DMS53 treated with DMSO at 0.1 percent for 48 hours (cell line): ENCODE results near the gene GCNT2.
"Not testable (repeated sequence)": the region's sequence is repeated elsewhere in the genome, so short reads cannot be mapped to it uniquely, and the experiment has no call there.

Source experiments
- DNase-seq: peaks from one replicate; lab custom pipeline; 2025; ENCODE audit not compliant: unreplicated experiment; lab: John Stamatoyannopoulos, UW

GCNT2 gene

GRCh38 chr6:10545482-10545881, 24.3 kb downstream of the GCNT2 start:
- no peak for DNase-seq

DNA sequence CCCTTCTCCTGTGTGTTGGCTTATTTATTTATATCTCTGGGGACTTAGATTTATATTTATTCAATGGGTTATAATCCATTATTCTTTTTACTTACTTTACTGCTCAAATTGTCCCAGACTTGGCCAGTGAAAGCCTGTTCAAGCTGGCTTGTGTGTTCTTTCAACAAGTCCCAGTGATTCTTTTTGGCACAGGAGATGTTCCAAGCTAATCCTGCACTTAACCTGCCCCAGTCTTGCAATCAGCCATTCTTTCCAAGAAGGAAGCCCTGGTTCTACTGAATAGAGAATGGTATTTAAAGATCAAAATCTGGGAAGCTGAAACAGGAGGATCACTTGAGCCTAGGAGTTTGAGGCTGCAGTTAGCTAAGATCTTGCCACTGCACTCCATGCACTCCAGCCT, 26.7 kb downstream of the GCNT2 start:
- no peak for DNase-seq

- DNase-seq = no peak
These were observed 29.6 kb downstream of the GCNT2 start for GRCh38 chr6:10550764-10551163.

- DNase-seq = no peak
These were observed 31.2 kb downstream of the GCNT2 start for GRCh38 chr6:10552270-10552810.

GRCh38 chr6:10553871-10554270, 32.7 kb downstream of the GCNT2 start:
- DNase-seq = no peak

- DNase-seq = no peak
These were observed 33.7 kb downstream of the GCNT2 start for GRCh38 chr6:10554826-10555225.

- no peak for DNase-seq
These were observed 34.6 kb downstream of the GCNT2 start for GRCh38 chr6:10555625-10556309.

DNA sequence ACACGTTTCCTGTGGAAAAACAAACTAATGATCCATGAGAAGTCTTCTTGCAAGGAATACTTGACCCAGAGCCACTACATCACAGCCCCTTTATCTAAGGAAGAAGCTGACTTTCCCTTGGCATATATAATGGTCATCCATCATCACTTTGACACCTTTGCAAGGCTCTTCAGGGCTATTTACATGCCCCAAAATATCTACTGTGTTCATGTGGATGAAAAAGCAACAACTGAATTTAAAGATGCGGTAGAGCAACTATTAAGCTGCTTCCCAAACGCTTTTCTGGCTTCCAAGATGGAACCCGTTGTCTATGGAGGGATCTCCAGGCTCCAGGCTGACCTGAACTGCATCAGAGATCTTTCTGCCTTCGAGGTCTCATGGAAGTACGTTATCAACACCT, 35.4 kb downstream of the GCNT2 start:
- no peak for DNase-seq

- DNase-seq = no peak
These were observed 35.8 kb downstream of the GCNT2 start for GRCh38 chr6:10556992-10557391.

DNA sequence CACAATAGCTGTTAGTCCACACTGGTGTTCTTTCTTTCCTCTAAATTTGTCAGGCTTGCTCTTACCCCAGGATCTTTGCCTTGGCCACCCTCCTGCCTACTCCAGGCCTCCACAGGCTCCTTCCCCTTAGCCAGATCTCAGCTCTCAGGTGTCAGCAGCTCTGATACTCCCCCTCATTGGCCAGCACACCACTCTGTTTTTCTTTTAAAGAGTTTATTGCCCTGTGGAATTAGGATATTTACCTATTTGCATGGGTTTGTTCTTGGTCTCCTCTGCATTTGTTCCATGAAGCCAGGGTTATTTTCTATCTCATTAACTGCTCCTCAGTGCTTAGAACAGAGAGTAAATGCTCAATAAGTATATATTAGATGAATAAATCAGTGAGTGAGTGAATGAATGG, 36.8 kb downstream of the GCNT2 start:
- no peak for DNase-seq

DNA sequence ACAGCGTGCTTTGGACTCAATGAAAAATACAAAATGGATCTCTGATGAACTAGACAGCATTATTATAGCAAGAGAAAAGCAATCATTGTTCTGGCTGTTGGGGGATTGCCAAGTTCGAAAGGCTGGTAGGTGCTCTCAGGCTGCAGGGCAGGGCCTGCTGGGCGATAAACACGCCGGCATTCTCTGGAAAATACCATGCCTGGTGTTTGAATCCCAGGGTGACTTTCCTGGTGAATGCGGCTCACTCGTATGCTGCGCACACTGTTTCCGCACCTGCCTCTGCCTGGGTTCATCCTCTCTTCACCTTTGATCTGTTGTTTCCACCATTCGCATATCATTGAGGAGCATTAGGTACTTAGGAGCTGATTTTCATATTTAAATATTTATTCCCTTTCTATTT, 37.4 kb downstream of the GCNT2 start:
- no peak for DNase-seq

DNA sequence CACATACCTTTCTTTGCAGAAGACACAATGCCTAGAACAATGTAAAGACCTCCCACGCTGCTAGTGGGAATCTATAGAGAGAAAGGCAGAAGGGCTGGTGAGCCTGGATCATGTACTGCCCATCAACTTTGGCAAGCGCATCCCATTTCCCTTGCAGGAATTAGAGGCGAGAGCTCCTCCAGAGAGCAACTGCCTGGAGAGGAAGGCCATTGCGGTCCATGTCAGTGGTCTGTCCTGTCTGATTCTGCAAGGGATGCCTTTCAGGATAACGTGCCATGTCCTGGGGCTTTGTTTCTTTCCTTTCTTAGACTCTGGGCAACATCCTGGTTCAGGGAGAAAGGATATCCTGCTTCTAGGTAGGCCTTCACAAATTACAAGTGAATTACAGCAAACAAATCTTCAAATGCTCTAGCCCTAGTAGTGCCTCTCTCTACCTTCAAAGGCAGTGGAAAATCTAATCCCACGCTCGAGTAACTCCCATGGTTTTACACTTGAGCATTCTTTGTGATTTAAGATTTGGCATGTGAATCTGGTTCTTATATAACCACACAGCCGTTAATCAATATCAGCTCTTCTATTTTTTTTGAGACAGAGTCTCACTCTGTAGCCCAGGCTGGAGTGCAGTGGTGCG, 38.5 kb downstream of the GCNT2 start:
- no peak for DNase-seq

DNA sequence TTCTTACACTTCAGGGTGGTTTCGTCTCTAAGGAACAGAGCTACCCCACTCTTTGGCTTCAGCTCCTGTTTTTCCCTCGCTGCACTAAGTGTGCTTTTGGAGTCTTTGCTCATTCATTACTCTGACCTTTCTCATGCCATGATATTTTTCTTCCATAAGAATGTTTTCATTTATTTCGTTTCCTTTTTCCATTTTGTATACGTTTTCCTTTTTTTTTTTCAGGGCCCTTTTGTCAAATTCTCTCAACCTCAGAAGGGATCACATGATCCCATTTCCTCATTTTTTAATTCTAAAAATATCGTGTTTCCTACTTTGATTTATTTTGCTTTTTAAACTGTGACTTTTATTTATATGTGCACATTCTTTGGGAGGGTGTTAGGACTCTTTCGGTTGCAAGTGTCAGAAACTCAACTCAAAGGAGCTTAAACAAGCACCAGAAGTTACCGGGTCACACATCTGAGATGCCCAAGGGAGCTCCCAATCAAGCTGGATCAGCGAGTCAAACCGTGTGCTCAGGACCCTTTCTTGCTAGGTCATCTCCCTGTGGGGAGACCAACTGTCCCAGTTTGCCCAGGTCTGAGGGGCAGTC, 40.6 kb downstream of the GCNT2 start:
- no peak for DNase-seq

GRCh38 chr6:10564975-10565673, 44.0 kb downstream of the GCNT2 start:
- DNase-seq = no peak

GRCh38 chr6:10565913-10566312, 44.8 kb downstream of the GCNT2 start:
- no peak for DNase-seq

DNA sequence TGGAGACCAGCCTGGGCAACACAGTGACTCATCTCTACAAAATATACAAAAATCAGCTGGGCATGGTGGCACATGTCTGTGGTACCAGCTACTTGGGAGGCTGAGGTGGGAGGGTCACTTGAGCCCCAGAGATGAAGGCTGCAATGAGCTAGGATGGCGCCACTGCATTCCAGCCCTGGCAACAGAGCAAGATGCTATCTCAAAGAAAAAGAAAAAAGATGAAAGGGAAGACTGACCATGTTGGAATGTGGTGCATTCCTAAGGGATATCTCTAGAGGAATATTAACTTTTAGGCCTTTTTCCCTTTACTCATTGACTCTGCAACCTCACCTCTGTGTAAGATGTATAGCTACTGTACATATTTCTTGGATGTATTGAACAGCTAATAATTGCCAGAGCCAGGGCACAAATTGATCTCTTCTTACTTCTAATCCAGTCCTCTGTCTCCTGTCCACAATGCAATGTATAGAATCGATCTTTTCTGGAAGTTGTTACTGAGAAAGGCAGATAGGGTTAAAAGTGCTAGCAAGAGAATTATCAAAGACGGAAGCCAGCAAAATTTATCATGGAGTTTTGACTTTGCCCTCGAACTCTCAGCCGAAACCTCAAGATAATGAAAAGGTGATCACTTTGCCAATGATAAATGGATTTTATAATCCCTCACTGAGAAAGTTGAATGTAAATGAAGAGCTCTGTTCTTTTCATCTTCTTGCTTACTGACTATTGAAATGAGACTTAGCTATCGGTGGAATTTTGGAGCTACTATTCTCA, 46.3 kb downstream of the GCNT2 start:
- DNase-seq = no peak

DNA sequence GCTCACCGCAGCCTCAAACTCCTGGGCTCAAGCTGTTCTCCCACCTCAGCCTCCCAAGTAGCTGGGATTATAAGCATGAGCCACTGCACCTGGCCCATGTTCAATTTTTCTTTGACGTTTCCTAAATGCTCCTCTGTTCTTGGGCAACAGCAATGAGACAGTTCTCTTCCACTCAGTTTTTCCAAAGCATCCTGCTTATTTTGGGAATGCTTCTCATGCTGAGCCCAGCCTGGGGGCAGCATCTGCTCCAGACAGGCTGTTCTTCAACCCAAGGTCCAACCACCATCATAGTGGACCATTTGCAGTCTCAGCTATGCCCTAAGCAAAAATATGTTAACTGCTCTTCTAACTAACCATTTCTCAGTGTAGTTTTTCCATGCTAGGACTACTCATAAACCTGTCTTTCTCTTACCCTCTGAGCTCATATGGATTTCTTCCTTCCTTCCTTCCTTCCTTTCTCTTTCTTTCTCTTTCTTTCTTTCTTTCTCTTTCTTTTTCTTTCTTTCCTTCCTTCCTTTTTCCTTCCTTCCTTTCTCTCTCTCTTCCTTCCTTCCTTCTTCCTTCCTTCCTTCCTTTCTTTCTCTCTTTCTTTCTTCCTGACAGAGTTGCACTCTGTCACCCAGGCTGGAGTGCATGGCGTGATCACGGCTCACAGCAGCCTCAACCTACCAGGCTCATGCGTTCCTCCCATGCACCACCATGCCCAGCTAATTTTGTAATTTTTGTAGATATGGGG, 48.4 kb downstream of the GCNT2 start:
- no peak for DNase-seq

GRCh38 chr6:10575519-10575918, 54.4 kb downstream of the GCNT2 start:
- DNase-seq = not testable (repeated sequence)

DNA sequence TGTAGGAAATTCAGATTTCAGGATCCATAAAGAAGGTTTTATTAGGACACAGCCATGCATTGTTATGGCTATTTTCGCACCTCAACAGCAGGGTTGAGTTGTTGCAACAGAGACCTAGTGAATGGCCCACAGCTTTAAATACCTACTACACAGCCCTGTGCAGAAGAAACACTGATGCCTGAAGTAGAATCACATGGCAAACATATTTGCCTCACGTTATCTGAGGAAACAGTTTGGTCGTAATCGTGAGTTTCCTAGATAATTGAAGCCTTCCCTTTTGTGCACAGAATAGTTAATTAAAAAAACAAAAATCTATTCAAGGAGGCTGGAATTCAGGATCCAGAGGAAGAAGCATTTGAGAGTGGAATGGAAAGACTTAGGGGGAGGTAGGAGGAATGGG, 55.1 kb downstream of the GCNT2 start:
- DNase-seq = no peak

DNA sequence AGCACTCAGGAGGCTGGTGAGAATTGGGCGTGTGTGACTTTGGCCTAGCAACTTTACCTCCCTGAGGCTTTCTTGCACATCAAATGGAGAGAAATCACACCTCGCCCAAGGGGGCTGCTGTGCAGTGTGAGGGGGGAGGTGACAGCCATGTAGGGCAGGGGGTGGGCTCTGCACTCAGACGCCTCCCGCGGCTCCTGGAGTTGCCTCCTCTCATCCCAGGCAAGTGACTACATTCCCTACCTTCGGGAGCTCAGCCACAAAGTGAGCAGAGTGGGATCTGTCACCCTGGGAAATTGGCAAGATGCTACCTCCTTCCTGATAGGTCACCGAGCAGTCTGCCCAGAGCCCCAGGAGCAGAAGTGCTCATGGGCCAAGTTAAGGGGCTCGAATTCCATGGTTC, 56.0 kb downstream of the GCNT2 start:
- no peak for DNase-seq
